ENCODE data around the gene OXSR1.

DNA sequence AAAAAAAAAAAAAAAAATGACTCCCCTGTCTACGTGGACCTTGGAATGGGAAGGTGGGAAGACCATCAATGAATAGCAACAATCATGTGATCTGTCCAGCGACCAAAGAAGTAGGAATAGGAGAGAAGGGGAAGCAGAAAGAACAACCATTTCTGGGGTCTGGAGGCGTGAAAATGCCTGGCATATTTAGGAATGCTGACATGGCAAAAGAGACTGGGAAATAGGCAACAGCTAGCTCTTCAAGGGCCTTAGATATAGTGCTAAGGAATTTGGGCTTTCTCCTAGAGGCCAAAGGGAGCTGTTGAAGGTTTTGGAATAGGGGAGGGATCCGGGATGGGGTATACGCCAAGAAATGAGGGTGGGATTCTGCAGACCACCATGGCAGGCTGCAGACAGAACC lies 106.2 kb downstream of the OXSR1 start:
- TF ChIP-seq CTCF (conservative IDR thresholded peaks at IDR 0.05 in 1 of 2, IDR thresholded peaks at IDR 0.05 in 1 of 2; ENCODE audit: extremely low read depth in 1 of 2, insufficient read depth in 1 of 2, low read depth in 1 of 2, low read length in 2 of 2) (no peak), EZH2 (IDR thresholded peaks at IDR 0.05; ENCODE audit: borderline replicate concordance, low read length) (no peak)

All from mammary epithelial cell (primary cell).